ENCODE measurements around the gene EBP.
"Not testable (repeated sequence)": the region's sequence is repeated elsewhere in the genome, so short reads cannot be mapped to it uniquely, and the experiment has no call there.

EBP gene

GRCh38 chrX:48540028-48540375 is 18.4 kb downstream of the EBP start:
- peak overlapping the region; percentile 92 for H3K4me3 ChIP-seq (ENCODE audit: control insufficient read depth, low read depth, low read length)
- no peak for TF ChIP-seq CTCF (IDR thresholded peaks at IDR 0.05; ENCODE audit: control insufficient read depth, insufficient read depth, low read depth, low read length, missing control alignments)
- no peak for DNase-seq (ENCODE audit: low read depth)

- TF ChIP-seq CTCF (IDR thresholded peaks at IDR 0.05; ENCODE audit: control insufficient read depth, insufficient read depth, low read depth, low read length, missing control alignments): no peak
- DNase-seq (ENCODE audit: low read depth): no peak
- H3K4me3 ChIP-seq (ENCODE audit: control insufficient read depth, low read depth, low read length): peak overlapping the region; percentile 92
Observed at GRCh38 chrX:48540480-48540879, 18.9 kb downstream of the EBP start.

- no peak for DNase-seq (ENCODE audit: low read depth)
- TF ChIP-seq CTCF (IDR thresholded peaks at IDR 0.05; ENCODE audit: control insufficient read depth, insufficient read depth, low read depth, low read length, missing control alignments): no peak
- H3K4me3 ChIP-seq (ENCODE audit: control insufficient read depth, low read depth, low read length): no peak overlapping the region
Observed at GRCh38 chrX:48541140-48541814, 19.7 kb downstream of the EBP start.

- no peak for DNase-seq (ENCODE audit: low read depth)
- H3K4me3 ChIP-seq (ENCODE audit: control insufficient read depth, low read depth, low read length): no peak overlapping the region
- no peak for TF ChIP-seq CTCF (IDR thresholded peaks at IDR 0.05; ENCODE audit: control insufficient read depth, insufficient read depth, low read depth, low read length, missing control alignments)
Observed at GRCh38 chrX:48548871-48549270, 27.3 kb downstream of the EBP start.

GRCh38 chrX:48555731-48556325 is 34.2 kb downstream of the EBP start:
- DNase-seq (ENCODE audit: low read depth); H3K4me3 ChIP-seq (ENCODE audit: control insufficient read depth, low read depth, low read length): not testable (repeated sequence)

DNA sequence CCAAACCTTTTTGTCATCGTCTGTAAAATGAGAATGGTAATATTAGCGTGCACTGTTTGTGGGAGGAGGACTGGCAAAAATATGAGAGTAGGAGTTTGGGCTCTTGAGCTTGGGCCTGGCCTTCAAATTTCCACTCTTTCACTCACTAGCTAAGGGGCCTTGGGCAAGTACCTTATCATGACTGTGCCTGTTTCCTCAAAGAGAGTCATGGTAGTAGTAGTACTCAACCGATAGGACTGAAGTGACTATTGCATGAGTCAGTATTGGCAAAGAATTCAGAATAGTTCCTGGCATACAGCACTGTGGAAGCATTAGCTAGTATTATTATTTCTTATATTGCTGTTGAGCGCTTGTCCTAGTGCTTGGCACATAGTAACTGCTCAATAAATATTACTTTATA is 36.7 kb downstream of the EBP start:
- DNase-seq (ENCODE audit: low read depth): peak; percentile 45
- no peak for TF ChIP-seq CTCF (IDR thresholded peaks at IDR 0.05; ENCODE audit: control insufficient read depth, insufficient read depth, low read depth, low read length, missing control alignments)
- no peak overlapping the region for H3K4me3 ChIP-seq (ENCODE audit: control insufficient read depth, low read depth, low read length)

- no peak for TF ChIP-seq CTCF (IDR thresholded peaks at IDR 0.05; ENCODE audit: control insufficient read depth, insufficient read depth, low read depth, low read length, missing control alignments)
- no peak overlapping the region for H3K4me3 ChIP-seq (ENCODE audit: control insufficient read depth, low read depth, low read length)
- DNase-seq (ENCODE audit: low read depth): no peak
Observed at GRCh38 chrX:48559636-48560035, 38.0 kb downstream of the EBP start.

Data from AG09309 (cell line).